PC-3 (cell line): ENCODE results near the gene NLRP1.

Experiments used
- CTCF ChIP-seq: fragments of 300-600 bp; sonication (generic); conservative IDR thresholded peaks from 2 replicates; pipeline ENCODE4 v1.5.1; 2017; ENCODE audit warnings: antibody characterized with exemption, low read depth, mild to moderate bottlenecking, low read length
- EZH2 ChIP-seq: fragments of 300-600 bp; sonication (generic); IDR thresholded peaks from one replicate; pipeline ENCODE4 v1.6.1; 2017; ENCODE audit warnings: antibody characterized with exemption, mild to moderate bottlenecking, low read length; ENCODE audit not compliant: unreplicated experiment
- EZH2phosphoT487 ChIP-seq: fragments of 300-600 bp; sonication (generic); IDR thresholded peaks from 2 replicates; pipeline ENCODE4 v1.6.1; 2018; ENCODE audit warnings: mild to moderate bottlenecking, antibody characterized with exemption, low read length, borderline replicate concordance

DNA sequence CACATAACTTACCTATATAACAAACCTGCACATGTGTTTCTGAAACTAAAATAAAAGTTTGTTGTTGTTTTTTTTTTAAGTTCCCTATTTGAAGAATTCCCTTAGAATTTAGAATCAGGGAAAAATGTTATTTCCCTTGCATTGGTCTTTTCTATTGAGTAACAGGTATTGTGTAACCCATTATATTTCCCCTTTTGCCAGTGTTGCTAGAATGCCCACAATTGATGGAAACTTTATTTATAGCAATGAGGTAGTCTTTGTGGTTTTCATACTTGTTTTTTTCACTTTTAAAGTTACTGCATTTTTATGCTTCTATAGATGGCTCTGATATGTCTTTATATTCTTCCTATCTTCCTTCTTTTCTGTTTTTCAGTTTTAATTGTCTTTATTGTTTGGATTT is 3.9 kb downstream of the NLRP1 start:
- TF ChIP-seq EZH2phosphoT487 (no peak), EZH2 (no peak), CTCF (no peak)
